Upper lobe of left lung (tissue), 6 donors: ENCODE measurements around the gene ANP32D. TPM values are rescaled to one million over a fixed set of nuclear protein-coding genes. Genes with fewer than 3 reads are reported as not detected.
"Not testable (repeated sequence)": the region's sequence is repeated elsewhere in the genome, so short reads cannot be mapped to it uniquely, and the experiment has no call there.

Source experiments
- ATAC-seq, 2 donors: fragments of 200-7000 bp; cut with Tn5 transposase; one replicate each; pipeline ENCODE4 v1.9.1; 2022; ENCODE audit warnings: mild to moderate bottlenecking in 2 of 2, moderate library complexity in 2 of 2; ENCODE audit not compliant: low FRiP score in 2 of 2
- DNase-seq, 2 donors: peaks; one replicate each; pipeline ENCODE4 v3.0.0-alpha.2; 2019 to 2020
- H3K27ac ChIP-seq, 4 donors: fragments of 200-600 bp; sonication (generic); one replicate each; pipeline ENCODE4 v1.5.1; 2016 to 2019
- H3K27me3 ChIP-seq, 4 donors: fragments of 200-600 bp; sonication (generic); one replicate each; pipeline ENCODE4 v1.5.1; 2017 to 2019
- H3K36me3 ChIP-seq, 4 donors: fragments of 200-600 bp; sonication (generic); one replicate each; pipeline ENCODE4 v1.5.1; 2016 to 2019
- H3K4me1 ChIP-seq, 4 donors: fragments of 200-600 bp; sonication (generic); one replicate each; pipeline ENCODE4 v1.5.1; 2018 to 2019
- H3K4me3 ChIP-seq, 4 donors: fragments of 200-600 bp; sonication (generic); one replicate each; pipeline ENCODE4 v1.5.1; 2017 to 2019; ENCODE audit warnings: mild to moderate bottlenecking in 2 of 4, moderate library complexity in 1 of 4
- H3K9me3 ChIP-seq, 4 donors: fragments of 200-600 bp; sonication (generic); one replicate each; pipeline ENCODE4 v1.5.1; 2018 to 2019
- EP300 ChIP-seq, 4 donors: sonication (generic); formaldehyde crosslinking; IDR thresholded peaks; one replicate each; pipeline ENCODE4 v1.5.1; 2017; ENCODE audit warnings: antibody characterized with exemption in 4 of 4, control low read depth in 2 of 4
- POLR2A ChIP-seq, 4 donors: fragments of 450-650 bp; IDR thresholded peaks; one replicate each; pipeline ENCODE4 v1.5.1; 2016 to 2017; ENCODE audit warnings: antibody characterized with exemption in 4 of 4, mild to moderate bottlenecking in 2 of 4
- POLR2AphosphoS5 ChIP-seq, 2 donors: sonication (generic); formaldehyde crosslinking; IDR thresholded peaks; one replicate each; pipeline ENCODE4 v1.5.1; 2017; ENCODE audit warnings: antibody characterized with exemption in 2 of 2
- WGBS, 2 donors: methylation state at CpG; one replicate each; pipeline ENCODE4 v1.1.5; 2017 to 2018; 5-methylcytosine and 5-hydroxymethylcytosine counted together
- total RNA-seq, 6 donors: library from RNA; depleted of rRNA in 4 of 6; stranded (reverse); fragments of >200 nt in 4 of 6; gene quantifications; one replicate each; pipeline versions ENCODE4 v1.1.0 to v1.2.1, GENCODE V29; 2016 to 2021
- TF ChIP-seq, protein P1 (sequence below), 6 experiments: fragments of 450-650 bp in 4 of 6; fragments of 200-600 bp in 2 of 6; sonication (generic) in 2 of 6; IDR thresholded peaks; one replicate each; pipeline ENCODE4 v1.5.1; 2016 to 2019; ENCODE audit warnings: antibody characterized with exemption in 6 of 6
- donor health status: DM: no; HTN: no; CAD: no; lungs with moderate emphysema.
- donor health status: DM: no; HTN: yes; CAD: no; lungs with severe emphysema.

The ANP32D gene
- total RNA-seq, result 1 to 10 TPM in 2 of 6 donors, under 1 TPM in 1, not detected in 3; 0.37 to 3.1 (median 2.1) TPM

DNA sequence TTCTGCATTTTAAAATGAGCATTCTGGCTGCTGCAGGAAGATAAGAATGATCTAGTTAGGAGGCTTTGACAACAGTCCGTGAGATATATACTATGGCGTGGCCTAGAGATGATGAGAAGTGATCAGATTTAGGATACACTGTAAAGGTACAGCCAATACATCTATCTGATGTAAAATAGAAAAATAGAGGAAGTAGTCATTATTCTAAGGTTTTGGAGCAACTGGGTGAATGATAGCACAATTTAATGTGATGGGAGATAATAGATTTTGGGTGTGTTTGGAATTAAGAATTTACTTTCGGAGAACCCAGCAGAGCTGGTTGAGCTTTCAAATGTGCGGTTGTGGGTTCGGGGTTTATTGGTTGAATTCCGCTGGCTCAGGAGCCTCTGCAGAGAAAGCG is at the start of gene ANP32D:
TSS of gene ANP32D (plus strand) at position 301 of the 400 bp plus-strand sequence. CDS start 106 bp downstream, outside the sequence.
- H3K27ac ChIP-seq, result no peak within 1 kb of the TSS

GRCh38 chr12:48423171-48423570 is 49.2 kb upstream of the ANP32D start:
- H3K4me1 ChIP-seq, result no peaks in the 10 kb centered on the region
- WGBS, 2 donors, result 28 to 31% methylated on average over 3 of the region's 3 CpGs
- H3K36me3 ChIP-seq, result no peaks in the 10 kb centered on the region
- TF ChIP-seq EP300 (IDR thresholded peaks at IDR 0.05) (no peak), POLR2A (IDR thresholded peaks at IDR 0.05) (no peak), POLR2AphosphoS5 (IDR thresholded peaks at IDR 0.05) (no peak)
- TF ChIP-seq, protein P1, sequence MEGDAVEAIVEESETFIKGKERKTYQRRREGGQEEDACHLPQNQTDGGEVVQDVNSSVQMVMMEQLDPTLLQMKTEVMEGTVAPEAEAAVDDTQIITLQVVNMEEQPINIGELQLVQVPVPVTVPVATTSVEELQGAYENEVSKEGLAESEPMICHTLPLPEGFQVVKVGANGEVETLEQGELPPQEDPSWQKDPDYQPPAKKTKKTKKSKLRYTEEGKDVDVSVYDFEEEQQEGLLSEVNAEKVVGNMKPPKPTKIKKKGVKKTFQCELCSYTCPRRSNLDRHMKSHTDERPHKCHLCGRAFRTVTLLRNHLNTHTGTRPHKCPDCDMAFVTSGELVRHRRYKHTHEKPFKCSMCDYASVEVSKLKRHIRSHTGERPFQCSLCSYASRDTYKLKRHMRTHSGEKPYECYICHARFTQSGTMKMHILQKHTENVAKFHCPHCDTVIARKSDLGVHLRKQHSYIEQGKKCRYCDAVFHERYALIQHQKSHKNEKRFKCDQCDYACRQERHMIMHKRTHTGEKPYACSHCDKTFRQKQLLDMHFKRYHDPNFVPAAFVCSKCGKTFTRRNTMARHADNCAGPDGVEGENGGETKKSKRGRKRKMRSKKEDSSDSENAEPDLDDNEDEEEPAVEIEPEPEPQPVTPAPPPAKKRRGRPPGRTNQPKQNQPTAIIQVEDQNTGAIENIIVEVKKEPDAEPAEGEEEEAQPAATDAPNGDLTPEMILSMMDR (IDR thresholded peaks at IDR 0.05), result no peak
- no peak for DNase-seq
- ATAC-seq, result no peak
- H3K4me3 ChIP-seq, result no peak overlapping the region
- H3K27me3 ChIP-seq, result no peaks in the 10 kb centered on the region
- H3K27ac ChIP-seq, result no peak overlapping the region
- no peaks in the 10 kb centered on the region for H3K9me3 ChIP-seq

More for the DNA sequence above, at the start of gene ANP32D:
- TF ChIP-seq POLR2AphosphoS5 (IDR thresholded peaks at IDR 0.05) (no peak), POLR2A (IDR thresholded peaks at IDR 0.05) (no peak), EP300 (IDR thresholded peaks at IDR 0.05) (no peak)
- TF ChIP-seq, protein P1 (IDR thresholded peaks at IDR 0.05), result no peak
- no peak within 1 kb of the TSS for H3K4me3 ChIP-seq
- no peaks in the 10 kb centered on the region for H3K27me3 ChIP-seq
- H3K9me3 ChIP-seq, result peaks cover 9 to 14% (median 12%) of the 10 kb centered on the region in 4 donors
- WGBS, 2 donors, result 91 to 94% methylated on average over 7 of the region's 7 CpGs
- H3K4me1 ChIP-seq, result no peaks in the 10 kb centered on the region
- ATAC-seq (no peak), DNase-seq (no peak)
- H3K36me3 ChIP-seq, result no peaks in the 10 kb centered on the region

DNA sequence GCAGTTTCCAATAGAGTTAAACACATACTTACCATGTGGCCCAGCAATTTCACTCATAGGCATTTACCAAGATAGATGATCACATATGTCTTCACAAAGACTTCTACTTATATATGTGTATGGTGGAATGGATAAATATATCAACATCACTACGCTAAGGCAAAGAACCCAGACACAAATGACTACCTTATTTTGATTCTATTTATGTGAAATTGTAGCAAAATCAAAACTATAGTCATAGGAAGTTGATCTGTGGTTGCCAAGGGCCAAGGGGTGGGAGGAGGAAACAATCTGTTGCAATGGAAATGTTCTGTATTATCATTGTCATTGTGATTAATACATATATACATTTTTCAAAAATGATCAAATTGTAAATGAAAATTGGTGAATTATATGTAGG is 47.7 kb upstream of the ANP32D start:
- no peak overlapping the region for H3K27ac ChIP-seq
- H3K27me3 ChIP-seq, result no peaks in the 10 kb centered on the region
- no peak overlapping the region for H3K4me3 ChIP-seq
- H3K9me3 ChIP-seq, result no peaks in the 10 kb centered on the region
- H3K4me1 ChIP-seq, result no peaks in the 10 kb centered on the region
- ATAC-seq, result no peak
- TF ChIP-seq POLR2A (IDR thresholded peaks at IDR 0.05), result no peak
- TF ChIP-seq, protein P1 (IDR thresholded peaks at IDR 0.05), result no peak
- no peak for TF ChIP-seq EP300 (IDR thresholded peaks at IDR 0.05)
- 81 to 90% methylated on average over 1 of the region's 1 CpG for WGBS, 2 donors
- no peaks in the 10 kb centered on the region for H3K36me3 ChIP-seq
- DNase-seq, result no peak

DNA sequence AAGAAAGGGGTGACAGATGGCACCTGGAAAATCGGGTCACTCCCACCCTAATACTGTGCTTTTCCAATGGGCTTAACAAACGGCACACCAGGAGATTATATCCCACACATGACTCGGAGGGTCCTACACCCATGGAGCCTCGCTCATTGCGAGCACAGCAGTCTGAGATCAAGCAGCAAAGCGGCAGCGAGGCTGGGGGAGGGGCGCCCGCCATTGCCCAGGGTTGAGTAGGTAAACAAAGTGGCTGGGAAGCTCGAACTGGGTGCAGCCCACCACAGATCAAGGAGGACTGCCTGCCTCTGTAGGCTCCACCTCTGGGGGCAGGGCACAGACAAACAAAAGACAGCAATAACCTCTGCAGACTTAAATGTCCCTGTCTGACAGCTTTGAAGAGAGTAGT is 38.3 kb upstream of the ANP32D start:
- ATAC-seq, H3K27me3 ChIP-seq, H3K4me1 ChIP-seq, H3K36me3 ChIP-seq, H3K4me3 ChIP-seq, H3K9me3 ChIP-seq, H3K27ac ChIP-seq: not testable (repeated sequence)
- 90 to 91% methylated on average over 10 of the region's 10 CpGs for WGBS, 2 donors
- peak in 1 of 2 donors; percentile 54 for DNase-seq

GRCh38 chr12:48441069-48441468 is 31.3 kb upstream of the ANP32D start:
- Histone ChIP-seq H3K36me3 (no peaks in the 10 kb centered on the region), H3K4me1 (no peaks in the 10 kb centered on the region), H3K27me3 (no peaks in the 10 kb centered on the region), H3K9me3 (no peaks in the 10 kb centered on the region), H3K27ac (no peak overlapping the region), H3K4me3 (no peak overlapping the region)
- WGBS, 2 donors, result 69 to 77% methylated on average over 7 of the region's 7 CpGs
- DNase-seq (no peak), ATAC-seq (no peak)
- TF ChIP-seq, protein P1 (IDR thresholded peaks at IDR 0.05), result no peak
- TF ChIP-seq EP300 (IDR thresholded peaks at IDR 0.05), result no peak
- no peak for TF ChIP-seq POLR2A (IDR thresholded peaks at IDR 0.05)
- TF ChIP-seq POLR2AphosphoS5 (IDR thresholded peaks at IDR 0.05), result no peak
